Medulla oblongata (tissue), 1 donor: Measurements from ENCODE around the gene DLGAP4.

Experiments
- DNase-seq: peaks from one replicate; pipeline ENCODE4 v3.0.0-alpha.2; 2015; ENCODE audit errors: extremely low spot score

DLGAP4 gene

DNA sequence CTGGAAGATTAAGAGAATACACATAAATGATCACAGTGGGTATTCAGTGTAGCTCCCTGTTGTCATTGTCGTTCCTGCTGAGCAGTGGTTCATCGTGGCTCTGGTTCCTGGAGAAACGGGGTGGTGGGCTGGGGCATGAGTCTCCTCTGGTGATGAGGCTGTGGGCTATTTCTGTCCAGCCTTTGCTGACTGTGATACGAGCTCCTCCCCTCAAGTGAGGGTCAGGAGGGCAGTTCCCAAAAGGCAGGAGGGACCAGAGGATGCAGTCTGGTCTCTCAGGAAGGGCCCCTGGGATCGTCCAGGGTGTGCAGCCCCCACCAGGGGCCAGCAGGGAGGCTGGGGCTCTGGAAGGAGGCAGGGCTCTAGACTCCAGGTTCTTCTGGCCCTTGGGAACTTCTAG is 31.1 kb upstream of the DLGAP4 start:
- DNase-seq: no peak

DNA sequence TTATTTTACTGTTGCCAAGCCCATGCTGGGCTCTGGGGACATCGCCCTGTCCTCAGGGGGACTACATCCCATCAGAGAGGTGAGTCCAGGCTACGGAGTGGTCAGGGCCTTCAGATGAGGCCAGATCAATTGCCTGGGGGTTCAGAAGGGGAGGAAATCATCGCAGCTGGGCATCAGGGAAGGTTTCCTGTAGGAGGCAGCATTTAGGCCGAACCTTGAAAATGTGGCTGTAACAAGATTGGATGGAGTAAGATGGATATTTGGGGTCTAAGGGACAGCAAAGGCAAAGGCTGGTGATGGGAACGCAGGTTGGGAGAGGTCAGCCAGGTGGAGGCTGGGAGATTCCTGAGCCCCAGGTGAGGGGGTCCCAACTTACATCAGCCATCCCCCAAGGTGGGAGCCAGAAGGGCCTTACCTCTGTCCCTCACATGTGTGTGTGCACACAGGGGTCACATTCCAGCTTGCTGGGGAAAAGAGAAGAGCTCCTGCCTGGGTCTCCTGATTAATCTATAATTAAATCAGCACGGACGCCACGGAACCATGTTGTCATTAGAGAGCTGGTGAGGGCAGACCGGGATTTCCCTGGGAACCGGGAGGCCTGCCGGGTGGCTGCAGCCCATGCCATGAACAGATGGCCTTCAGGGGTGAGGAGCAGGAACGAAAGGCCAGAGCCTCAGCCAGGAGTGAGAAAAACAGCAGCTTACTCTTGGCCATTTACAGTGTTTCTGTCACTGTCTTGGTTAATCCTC is 30.5 kb upstream of the DLGAP4 start:
- DNase-seq: no peak

DNA sequence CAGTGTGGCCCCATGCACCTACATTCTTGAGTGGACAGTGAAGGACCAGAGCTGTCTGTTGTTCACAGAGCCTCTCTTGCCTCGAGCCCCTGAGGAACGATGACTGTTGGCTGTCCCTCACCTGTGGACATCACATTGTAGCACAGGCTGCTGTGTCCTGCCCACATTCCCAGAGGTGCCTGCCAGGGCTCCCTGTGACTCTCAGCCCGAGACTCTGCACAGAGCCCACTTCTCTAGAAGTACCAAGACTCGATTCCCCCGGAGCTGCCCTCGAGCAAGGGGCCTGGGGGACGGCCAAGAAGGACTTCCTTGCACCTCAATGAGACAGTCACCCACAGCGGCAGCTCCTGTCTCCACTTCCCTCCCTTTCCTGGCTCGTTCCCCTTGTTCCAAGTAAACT is 28.6 kb upstream of the DLGAP4 start:
- DNase-seq: no peak

DNA sequence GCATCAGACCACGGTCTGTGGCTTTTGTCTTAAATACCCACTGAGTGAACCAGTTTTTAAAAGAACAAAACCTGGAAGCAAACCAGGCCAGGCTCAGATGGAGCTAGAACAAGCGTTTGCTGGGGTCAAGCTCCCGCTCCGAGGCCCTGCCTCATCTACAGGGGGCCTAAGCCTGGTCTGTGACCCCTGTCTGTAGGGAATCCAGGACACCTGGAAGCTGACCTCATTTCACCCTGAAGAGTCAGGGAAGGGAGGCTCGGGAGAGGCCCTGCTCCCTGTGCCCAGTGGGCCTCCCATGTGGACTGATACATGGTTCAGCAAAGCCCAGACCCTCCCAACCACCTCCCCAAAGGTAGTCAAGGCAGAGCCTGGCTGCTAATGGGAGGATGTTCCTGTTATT is 26.8 kb upstream of the DLGAP4 start:
- DNase-seq: no peak

DNA sequence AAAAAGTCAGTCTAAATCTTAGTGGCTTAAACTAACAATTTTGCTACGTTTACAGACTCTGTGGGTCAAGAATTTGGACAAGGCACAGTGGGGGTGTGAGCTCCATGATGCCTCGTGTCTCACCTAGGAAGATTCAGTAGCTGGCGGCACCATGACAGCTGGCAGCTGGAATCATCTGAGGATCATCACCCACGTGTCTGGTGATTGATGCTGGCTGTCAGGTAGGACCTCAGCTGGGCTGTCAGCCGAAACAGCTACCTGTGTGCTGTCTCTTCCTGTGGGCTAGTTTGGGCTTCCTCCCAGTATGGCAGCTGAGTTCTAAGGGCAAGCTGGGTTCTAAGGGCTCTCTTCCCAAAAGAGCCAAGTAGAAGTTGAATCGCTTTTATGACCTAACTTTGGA is 26.4 kb upstream of the DLGAP4 start:
- no peak for DNase-seq

DNA sequence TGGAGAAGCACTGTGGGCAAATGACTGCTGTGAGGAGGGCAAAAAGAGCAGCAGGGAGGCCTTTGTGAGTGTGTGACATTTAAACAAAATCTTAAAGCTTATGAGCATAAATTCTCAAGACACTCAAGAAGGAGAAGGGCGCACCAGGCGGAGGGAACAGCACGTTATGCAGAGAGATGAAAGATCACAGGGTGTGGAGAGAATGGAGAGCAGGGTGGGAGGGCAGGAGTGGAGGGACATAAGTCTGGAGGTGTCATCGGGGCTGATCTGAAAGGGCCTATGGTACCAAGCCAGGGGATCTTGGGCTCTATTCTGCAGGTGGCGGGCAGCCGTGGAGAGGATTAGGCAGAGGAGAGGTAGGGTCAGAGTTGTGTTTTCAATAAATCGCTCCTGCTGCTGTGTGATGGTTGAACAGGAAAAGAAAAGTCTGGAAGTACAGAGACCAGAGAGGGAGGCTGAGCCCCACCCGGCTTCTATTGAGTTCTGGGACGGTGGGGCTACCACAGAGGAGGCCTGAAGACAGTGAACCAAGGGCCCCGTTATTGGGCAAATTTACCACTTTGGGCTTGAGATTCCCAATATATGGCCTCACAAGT is 24.3 kb upstream of the DLGAP4 start:
- DNase-seq: no peak

DNA sequence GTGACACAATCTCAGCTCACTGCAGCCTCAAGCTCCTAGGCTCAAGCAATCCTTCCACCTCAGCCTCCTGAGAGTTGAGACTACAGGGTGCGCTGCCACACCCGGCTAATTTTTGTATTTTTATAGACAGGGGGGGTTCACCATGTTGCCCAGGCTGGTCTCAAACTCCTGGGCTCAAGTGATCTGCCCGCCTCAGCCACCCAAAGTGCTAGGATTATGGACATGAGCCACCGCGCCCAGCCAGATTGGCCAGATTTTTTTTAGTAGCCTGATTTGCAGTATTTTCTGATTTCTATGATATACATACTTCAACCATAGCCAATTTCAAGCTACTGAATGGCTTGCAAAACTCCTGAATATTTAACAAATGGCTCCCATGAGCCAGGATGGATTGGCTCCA is 21.4 kb upstream of the DLGAP4 start:
- no peak for DNase-seq

DNA sequence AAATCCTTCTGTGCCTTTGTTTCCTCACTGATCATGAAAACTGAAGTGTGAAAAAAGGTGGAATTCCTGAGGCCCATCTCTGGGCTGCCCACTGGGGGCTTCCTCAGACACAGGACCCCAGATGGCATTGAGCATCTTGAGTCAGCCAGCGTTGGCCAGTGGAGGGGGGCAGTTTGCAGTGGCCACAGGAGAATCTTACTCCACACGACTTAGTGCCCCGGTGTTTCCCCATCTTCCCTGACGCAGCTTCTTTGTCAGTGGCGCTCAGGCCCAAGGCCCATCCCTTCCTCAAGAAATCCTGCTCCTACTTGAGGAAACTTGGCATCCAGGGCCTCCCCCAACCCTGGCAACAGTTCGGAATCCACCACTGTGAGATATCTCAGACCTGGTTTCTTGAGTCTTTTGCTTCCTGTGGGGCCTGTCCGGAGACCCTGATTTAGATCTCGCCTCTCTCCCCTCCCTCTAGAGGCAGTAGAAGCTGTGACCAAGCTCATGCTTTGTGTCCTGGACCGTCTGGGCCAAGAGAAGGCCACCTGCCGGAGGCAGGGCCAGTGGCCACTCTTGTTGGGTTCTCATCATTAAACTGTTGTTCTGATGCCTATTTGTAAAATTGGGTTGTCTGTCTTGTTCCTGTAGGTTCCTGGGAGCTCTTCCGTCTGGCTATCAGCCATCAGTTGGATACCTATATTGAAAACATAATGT is 20.2 kb upstream of the DLGAP4 start:
- no peak for DNase-seq

DNA sequence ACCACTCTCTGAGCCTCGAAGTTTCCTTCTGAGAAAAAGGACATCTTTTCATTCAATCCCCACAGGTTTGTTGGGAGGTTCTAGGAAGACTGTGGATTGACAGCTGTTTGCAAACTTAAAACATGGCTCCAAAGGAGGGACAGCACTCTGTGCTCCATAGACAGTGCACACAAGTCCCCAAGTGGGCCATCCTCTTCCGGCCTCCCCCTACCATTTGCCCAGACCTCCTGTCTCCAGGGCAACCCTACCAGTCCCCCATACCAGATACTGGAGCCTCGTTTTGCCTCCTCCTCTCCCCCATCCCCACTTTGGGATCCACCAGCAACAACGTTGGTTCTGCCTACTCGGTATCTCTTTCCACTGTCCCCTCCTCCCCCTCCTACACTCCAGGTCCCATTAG is 8.5 kb upstream of the DLGAP4 start:
- no peak for DNase-seq

DNA sequence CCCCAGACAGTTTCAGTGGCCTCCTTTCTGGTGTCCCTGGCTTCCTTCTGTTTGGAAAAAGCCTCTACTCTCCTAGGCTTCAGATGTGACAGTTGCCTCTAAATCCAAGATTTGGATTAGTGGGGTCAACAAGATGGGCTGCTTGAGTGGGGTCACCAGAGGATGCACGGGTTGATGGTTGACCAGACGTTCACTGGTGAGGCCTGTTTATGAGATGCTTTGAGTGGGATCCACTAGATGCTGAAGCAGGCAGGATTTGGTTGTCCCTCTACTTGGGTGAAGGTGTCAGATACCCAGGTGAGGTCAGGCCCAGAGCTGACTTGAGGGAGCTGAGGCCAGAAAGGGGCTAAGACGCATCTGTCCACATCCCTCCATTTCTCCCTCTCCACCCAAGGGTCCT is 8.1 kb upstream of the DLGAP4 start:
- DNase-seq: no peak

DNA sequence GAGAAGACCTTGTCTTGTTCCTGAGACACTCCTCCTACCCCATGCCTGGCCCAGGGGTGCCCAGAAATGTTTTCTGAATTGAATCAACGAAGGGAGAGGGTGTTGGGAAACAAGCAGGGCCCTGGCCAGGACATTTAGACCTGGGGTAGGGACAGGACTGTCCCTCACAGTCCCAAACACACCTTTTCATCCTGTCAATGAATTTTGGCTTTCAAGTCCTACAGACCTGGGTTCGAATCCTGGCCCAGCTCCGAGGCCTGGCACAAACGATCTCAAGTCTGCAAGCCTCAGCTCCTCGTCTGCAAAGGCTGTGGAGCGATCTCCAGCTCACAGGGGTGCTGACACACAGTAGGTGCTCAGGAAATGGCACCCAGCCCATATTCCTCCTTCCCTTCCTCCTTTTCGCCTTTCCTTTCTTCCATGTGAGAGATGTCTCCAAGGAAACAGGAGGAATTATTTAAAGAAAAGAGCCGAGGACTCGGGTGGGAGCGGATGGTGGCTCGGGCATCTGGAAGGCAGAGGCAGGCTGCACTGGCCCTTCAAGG is 7.3 kb upstream of the DLGAP4 start:
- DNase-seq: no peak

DNA sequence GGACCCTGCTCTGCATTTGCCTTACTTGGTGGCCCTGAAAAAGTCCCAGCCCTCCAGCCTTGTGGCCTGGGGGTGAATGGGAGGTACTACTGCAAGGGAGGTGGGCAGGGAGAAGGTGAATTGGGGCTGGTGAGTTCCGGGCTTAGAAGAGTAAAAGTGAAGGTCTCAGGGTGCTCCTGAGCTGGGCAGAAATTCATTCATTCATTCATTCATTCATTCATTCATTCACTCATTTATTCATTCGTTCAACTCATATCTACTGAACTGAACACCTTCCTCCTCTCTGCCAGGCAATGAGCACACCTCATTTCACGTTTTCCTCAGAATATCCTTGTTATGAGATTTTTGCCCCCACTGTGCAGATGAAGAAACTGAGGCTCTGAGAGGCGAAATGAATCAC is 6.7 kb upstream of the DLGAP4 start:
- DNase-seq: no peak

DNA sequence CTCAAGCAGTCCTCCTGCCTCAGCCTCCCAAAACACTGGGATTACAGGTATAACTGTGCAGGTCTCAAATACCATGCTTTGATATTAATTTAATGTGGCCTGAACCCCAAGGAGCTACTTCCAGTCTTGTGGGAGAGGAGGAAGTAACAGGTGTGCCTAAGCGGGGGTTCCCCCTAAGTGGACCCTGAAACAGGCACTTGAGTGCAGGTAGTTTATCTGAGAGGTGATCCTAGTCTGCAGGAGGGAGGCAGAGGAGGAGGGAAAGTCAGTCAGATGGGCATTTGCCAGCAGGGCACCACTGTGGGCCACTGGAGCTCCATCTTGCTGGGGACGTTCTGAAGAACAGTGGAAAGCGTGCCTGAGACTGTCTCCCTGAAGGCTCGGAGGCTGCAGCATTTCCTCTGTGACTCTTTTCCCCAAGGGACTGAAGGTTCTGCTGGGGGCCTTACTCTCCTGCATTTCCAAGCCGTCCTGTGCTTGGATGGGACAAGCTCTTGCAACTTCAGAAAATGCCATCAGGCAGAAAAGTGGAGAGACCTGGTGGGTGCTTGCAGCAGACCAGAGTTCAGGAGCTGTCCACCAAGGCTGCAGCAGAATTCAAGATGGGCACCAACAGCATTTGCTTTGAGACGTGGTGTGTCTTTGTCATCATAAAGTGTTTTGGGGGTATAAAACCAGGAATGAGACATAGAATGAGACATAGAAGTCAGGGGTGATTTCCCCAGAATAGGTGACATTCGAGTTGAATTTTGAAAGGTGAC is 4.6 kb upstream of the DLGAP4 start:
- DNase-seq: no peak

DNA sequence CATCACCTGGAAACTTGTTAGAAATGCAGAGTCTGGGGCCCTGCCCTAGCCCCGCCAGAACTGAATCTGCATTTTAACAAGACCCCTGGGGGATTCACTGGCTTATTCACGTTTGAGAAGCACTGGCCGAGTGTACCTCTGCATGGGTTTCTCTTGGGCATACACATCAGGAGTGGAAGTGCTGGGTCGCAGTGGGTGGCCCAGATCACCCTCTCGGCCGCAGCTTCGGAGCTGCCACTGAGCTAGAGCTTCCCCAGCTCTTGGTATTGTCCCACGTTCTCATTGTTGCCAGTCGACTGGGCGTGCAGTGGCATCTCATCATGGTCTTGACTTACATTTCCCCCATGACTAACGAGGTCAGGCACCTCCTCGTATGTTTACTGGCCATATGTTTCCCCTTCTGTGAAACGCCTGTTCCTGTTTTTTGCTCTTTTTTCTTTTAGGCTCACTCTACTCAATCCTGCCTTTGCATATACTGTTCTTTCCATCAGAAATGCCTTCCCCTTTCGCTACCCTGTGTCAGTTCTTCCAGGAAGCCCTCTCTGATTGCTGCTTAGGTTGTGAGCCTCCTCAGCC is 3.0 kb upstream of the DLGAP4 start:
- no peak for DNase-seq

DNA sequence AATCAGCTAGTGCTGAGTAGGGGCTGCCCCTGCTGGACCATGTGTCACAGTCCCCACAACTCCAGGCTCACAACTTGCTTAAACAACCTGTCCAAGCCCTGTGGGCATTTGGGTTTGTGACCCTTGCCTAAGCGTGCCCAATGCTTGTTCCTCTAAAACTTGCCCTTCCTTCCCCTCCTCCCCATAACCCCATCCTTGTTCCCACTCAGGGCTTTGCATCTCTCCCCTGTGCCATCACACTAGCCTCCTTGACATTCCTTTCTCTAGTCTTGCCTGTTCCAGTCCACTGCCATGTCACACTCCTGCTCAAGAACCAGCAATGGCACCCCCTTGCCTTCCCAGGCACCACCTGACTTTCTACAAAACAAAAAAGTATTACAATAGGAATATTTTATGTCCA is 2.3 kb upstream of the DLGAP4 start:
- no peak for DNase-seq

DNA sequence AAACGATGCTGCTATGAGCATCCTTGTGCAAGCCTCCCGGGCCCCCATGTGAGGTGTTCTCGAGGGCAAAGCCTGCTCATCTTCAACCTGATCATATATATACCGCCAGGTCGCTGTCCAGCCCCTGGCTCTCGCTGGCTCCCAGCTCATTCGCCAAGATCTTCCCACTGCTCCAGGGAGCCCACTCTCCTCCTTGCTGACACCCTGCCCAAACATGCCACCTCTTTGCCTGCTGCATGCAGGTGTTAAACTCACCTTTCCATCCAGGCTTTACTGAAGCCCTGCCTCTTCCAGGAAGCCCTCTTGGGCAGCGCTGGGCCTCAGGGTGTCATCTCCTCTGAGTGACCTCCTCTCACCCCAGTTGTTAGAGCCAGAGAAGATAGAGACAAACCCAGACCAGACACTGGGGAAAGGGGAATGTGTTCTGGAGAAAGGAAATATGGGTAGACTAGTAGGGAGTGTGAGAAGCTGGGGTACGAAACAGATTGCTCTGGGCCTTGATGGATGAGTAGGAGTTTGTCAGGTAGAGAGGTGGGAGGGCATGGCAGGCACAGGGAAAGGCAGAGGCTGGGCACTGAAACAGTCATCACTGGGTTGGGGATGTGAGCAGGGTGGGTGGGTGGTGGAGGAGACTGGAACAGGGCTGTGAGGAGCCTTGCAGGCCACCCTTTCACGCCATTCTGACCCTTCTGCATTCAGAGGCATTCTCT is 1.2 kb upstream of the DLGAP4 start:
- DNase-seq: no peak

DNA sequence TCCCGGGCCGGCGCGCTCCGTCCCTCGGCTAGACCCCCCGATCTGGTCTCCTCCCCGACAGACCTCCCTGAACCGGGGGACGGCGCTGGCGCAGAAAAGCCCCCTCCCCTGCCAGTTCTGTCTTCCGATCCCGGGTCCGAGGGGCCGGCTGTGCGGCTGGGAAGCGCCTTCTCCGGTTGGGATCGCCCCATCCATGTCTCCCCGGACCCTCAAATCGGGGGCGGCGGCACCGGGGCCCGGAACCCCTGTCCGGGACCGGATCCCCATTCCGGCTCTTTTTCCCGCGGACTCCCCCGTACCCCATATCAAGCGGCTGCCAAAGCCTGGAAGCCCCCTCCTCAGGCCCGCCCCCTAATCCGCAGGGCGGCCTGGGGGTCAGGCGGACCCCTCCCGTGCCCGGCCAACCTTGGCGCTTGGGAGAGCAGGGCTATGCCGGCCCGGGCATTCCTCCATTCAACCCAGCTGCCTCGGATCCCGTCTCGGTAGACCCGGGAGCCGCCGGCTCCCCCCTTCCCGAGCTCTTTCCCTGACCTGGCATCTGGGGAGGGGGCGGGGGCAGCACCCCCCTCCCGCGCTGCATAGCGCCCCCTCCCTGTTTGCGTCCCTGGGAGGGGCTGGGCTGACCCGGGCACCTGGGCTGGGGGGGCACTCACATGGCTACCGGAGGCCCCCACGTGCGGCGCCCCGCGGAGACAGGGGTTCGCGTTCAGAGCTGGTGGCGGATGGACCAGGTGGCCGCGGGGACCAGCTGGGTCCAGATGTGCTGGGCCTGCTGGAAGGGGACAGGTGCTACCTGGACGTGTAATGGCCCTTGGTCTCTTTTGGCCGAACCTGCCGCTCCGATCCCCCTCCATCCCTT is 643 bp downstream of the DLGAP4 start:
- no peak for DNase-seq

DNA sequence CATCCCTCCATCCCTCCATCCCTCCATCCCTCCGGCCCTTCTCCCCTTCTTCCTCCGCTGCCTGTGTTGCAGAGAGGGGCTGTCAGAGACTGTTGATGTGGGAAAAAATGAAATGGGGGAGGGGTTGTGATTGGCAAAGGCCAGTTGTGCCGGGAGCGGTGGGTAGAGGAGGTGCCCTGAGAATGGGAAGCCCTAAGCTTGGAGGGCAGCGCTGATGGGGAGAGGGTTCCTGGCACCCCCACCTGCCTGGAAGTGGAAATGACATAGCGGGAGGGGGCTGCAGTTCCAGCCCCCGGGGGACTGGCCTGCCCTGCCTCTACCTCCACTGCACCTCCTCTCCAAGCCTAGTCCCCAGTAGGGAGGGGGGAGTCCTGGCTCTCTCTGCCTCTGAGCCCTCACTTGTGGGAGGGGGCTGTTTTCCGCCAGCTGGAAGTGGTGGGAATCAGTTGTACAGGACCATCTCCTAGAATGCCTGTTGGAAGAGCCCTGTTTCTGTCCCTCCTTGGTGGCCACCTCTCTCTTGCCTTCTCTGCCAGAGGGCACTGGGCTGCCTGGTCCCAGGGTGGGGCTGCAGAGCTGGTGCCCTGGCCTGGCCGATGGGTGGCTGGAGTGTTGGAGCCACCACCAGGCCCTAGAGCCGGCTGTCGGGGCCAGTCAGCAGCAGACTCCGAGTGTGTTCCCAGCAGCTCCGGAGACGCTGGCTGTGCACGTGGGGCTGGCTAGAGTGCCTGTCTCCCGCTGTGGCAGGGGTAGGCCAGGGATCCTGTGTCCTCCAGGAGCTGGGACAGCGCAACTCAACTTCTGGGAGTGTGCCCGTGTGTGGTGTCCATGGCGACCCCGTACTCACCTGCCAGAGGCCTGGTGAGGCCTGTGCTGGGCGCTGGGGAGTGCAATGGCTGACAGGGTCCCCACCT is 1.5 kb downstream of the DLGAP4 start:
- DNase-seq: no peak

DNA sequence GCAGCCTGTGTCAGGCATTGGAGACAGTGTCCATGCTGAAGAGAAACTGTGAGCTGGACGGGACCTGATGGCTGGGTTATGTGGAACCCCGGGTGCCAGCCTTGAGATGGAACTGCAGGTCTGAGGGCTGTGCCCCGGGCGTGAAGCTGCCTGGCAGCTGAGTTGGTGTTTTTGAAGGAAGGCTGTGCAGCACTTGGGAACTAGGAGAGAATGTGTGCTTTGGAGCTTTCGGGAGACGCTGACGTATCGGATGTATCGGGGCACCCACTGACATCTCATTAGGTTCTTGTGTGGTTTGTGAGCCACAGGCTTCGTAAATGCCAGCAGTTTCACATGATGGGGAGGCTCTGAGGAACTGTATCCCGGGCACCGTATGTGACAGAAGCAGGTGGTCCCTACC is 2.2 kb downstream of the DLGAP4 start:
- no peak for DNase-seq
